ENCODE data around the gene SMYD3. TPM values are rescaled to one million over a fixed set of nuclear protein-coding genes. Genes with fewer than 3 reads are reported as not detected.

Gene SMYD3
- total and polyA plus RNA-seq, 2 of the 13 experiments (the other 11 are each of a cell fraction or from before 2014, with no cell fraction given): 27.7 to 35.8 TPM

DNA sequence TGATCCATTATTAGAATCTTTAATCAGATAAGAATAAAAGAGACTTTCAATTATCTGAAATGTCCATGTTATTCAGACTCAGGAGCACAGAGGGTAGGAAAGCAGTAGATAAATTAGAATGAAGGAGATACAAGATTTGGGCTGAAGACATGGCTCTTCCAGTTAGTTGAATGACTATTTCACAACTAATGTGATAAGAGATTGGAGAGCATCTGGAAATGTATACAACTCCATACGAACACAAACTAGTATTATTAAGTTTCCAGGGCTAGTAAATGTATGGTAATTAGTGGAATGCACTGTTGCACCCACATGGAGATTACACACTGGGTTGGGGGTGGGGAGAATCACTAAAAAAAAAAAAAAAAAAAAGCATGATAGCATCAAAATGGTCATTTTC is 734.3 kb downstream of the SMYD3 start:
- Histone ChIP-seq H2AFZ (ENCODE audit: low read length) (no peak overlapping the region), H3K27me3 (ENCODE audit: control insufficient read depth in 1 of 2, insufficient read depth in 2 of 2, low read length in 2 of 2) (no peaks in the 10 kb centered on the region), H3K27ac (ENCODE audit: extremely low read length, insufficient read depth, low read length) (no peak overlapping the region), H3K4me1 (ENCODE audit: insufficient read depth, low read length) (no peaks in the 10 kb centered on the region), H3K36me3 (replicated peaks in 1 of 2; ENCODE audit: control insufficient read depth in 1 of 2, insufficient read depth in 2 of 2, low read length in 2 of 2) (peaks cover 0 to 7% of the 10 kb centered on the region in 2 experiments; a peak in 1 of 5 replicates), H3K9ac (ENCODE audit: insufficient read depth, low read depth, low read length) (no peak overlapping the region), H3K4me2 (ENCODE audit: low read depth, low read length) (no peak overlapping the region), H3K9me3 (ENCODE audit: low read length) (no peaks in the 10 kb centered on the region), H4K20me1 (ENCODE audit: insufficient read depth, low read length) (no peaks in the 10 kb centered on the region), H3K79me2 (ENCODE audit: insufficient read depth, low read length) (no peaks in the 10 kb centered on the region), H3K4me3 (replicated peaks in 1 of 3; ENCODE audit: insufficient read depth in 1 of 3, low read depth in 2 of 3, low read length in 3 of 3) (no peak overlapping the region)
- TF ChIP-seq ZNF572 (CRISPR knock-in tag; IDR thresholded peaks at IDR 0.05) (no peak), ZNF30 (CRISPR knock-in tag; IDR thresholded peaks at IDR 0.05) (no peak), ZNF205 (CRISPR knock-in tag; IDR thresholded peaks at IDR 0.05) (no peak), ZNF180 (CRISPR knock-in tag; IDR thresholded peaks at IDR 0.05; ENCODE audit: borderline replicate concordance, low read depth) (no peak), ZNF570 (CRISPR knock-in tag; IDR thresholded peaks at IDR 0.05; ENCODE audit: borderline replicate concordance) (no peak)
- TF ChIP-seq, protein P1, sequence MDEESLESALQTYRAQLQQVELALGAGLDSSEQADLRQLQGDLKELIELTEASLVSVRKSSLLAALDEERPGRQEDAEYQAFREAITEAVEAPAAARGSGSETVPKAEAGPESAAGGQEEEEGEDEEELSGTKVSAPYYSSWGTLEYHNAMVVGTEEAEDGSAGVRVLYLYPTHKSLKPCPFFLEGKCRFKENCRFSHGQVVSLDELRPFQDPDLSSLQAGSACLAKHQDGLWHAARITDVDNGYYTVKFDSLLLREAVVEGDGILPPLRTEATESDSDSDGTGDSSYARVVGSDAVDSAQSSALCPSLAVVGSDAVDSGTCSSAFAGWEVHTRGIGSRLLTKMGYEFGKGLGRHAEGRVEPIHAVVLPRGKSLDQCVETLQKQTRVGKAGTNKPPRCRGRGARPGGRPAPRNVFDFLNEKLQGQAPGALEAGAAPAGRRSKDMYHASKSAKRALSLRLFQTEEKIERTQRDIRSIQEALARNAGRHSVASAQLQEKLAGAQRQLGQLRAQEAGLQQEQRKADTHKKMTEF (CRISPR knock-in tag; IDR thresholded peaks at IDR 0.05): no peak
- TF ChIP-seq, protein P2, sequence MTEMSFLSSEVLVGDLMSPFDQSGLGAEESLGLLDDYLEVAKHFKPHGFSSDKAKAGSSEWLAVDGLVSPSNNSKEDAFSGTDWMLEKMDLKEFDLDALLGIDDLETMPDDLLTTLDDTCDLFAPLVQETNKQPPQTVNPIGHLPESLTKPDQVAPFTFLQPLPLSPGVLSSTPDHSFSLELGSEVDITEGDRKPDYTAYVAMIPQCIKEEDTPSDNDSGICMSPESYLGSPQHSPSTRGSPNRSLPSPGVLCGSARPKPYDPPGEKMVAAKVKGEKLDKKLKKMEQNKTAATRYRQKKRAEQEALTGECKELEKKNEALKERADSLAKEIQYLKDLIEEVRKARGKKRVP (CRISPR knock-in tag; IDR thresholded peaks at IDR 0.05): no peak
- TF ChIP-seq, protein P3, sequence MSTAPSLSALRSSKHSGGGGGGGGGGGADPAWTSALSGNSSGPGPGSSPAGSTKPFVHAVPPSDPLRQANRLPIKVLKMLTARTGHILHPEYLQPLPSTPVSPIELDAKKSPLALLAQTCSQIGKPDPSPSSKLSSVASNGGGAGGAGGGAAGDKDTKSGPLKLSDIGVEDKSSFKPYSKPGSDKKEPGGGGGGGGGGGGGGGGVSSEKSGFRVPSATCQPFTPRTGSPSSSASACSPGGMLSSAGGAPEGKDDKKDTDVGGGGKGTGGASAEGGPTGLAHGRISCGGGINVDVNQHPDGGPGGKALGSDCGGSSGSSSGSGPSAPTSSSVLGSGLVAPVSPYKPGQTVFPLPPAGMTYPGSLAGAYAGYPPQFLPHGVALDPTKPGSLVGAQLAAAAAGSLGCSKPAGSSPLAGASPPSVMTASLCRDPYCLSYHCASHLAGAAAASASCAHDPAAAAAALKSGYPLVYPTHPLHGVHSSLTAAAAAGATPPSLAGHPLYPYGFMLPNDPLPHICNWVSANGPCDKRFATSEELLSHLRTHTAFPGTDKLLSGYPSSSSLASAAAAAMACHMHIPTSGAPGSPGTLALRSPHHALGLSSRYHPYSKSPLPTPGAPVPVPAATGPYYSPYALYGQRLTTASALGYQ (CRISPR knock-in tag; IDR thresholded peaks at IDR 0.05): no peak
- TF ChIP-seq, protein P4, sequence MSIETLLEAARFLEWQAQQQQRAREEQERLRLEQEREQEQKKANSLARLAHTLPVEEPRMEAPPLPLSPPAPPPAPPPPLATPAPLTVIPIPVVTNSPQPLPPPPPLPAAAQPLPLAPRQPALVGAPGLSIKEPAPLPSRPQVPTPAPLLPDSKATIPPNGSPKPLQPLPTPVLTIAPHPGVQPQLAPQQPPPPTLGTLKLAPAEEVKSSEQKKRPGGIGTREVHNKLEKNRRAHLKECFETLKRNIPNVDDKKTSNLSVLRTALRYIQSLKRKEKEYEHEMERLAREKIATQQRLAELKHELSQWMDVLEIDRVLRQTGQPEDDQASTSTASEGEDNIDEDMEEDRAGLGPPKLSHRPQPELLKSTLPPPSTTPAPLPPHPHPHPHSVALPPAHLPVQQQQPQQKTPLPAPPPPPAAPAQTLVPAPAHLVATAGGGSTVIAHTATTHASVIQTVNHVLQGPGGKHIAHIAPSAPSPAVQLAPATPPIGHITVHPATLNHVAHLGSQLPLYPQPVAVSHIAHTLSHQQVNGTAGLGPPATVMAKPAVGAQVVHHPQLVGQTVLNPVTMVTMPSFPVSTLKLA (IDR thresholded peaks at IDR 0.05): no peak
- intact Hi-C loops (cut with micrococcal nuclease; ENCODE audit: unreplicated experiment): no loop called here
- in situ Hi-C loops (cut with HindIII; ENCODE audit: extremely low pct_ligation_motif_present, low pct_unique_long_range_greater_than_20kb): no loop called here
- FAIRE-seq: no peak
- ChIA-PET CTCF (ENCODE audit: low intra/inter-chr PET ratio, low total read pairs) (no interaction called here), POLR2A (no interaction called here)
- BruUV-seq (replicated peaks): no TSS peak
- WGBS (ENCODE audit: low lambda C conversion rate): 71% methylated on average over 1 of the region's 1 CpG
- no peak for ATAC-seq
- no peak for DNase-seq (ENCODE audit: low spot score)
